DND-41 (cell line): ENCODE results near the gene TM4SF5.

Source experiments
- ATAC-seq: fragments of 200-7000 bp; cut with Tn5 transposase; 3 replicates; pipeline ENCODE4 v1.9.1; 2021; ENCODE audit warnings: low read depth; ENCODE audit not compliant: insufficient read depth
- DNase-seq: peaks from one replicate; pipeline ENCODE4 v3.0.0-alpha.2; 2020
- H2AFZ ChIP-seq: 2 replicates; pipeline ENCODE4 v1.6.0; 2012; ENCODE audit warnings: low read depth, low read length
- H3K27ac ChIP-seq: 2 replicates; pipeline ENCODE4 v1.5.1; 2012; ENCODE audit warnings: low read length, inconsistent platforms
- H3K27me3 ChIP-seq: fragments of 200-600 bp; sonication (generic); 2 replicates; pipeline ENCODE4 v1.6.0; 2012; ENCODE audit warnings: low read length, mild to moderate bottlenecking, inconsistent platforms; ENCODE audit not compliant: insufficient read depth, poor library complexity
- H3K36me3 ChIP-seq: 2 replicates; pipeline ENCODE4 v1.5.1; 2012; ENCODE audit warnings: low read length, inconsistent platforms; ENCODE audit not compliant: insufficient read depth
- H3K4me1 ChIP-seq: 2 replicates; pipeline ENCODE4 v1.5.1; 2012; ENCODE audit warnings: mild to moderate bottlenecking, low read length; ENCODE audit not compliant: insufficient read depth
- H3K4me2 ChIP-seq: 2 replicates; pipeline ENCODE4 v1.6.0; 2012; ENCODE audit warnings: mild to moderate bottlenecking, moderate library complexity, low read length, inconsistent platforms; ENCODE audit not compliant: insufficient read depth
- H3K4me3 ChIP-seq, 2 experiments: fragments of 200-600 bp in 1 of 2; shearing (Covaris generic) in 1 of 2; 2 replicates each; pipeline ENCODE4 v1.5.1; 2012 to 2016; ENCODE audit warnings: inconsistent platforms in 2 of 2, low read length in 2 of 2, mild to moderate bottlenecking in 2 of 2, low read depth in 1 of 2, moderate library complexity in 1 of 2
- H3K79me2 ChIP-seq: 2 replicates; pipeline ENCODE4 v1.6.0; 2012; ENCODE audit warnings: low read length, inconsistent platforms; ENCODE audit not compliant: insufficient read depth
- H3K9ac ChIP-seq: 2 replicates; pipeline ENCODE4 v1.6.0; 2012; ENCODE audit warnings: low read depth, mild to moderate bottlenecking, inconsistent platforms, low read length, moderate library complexity
- H3K9me3 ChIP-seq: 2 replicates; pipeline ENCODE4 v1.5.1; 2012; ENCODE audit warnings: low read length, moderate library complexity, mild to moderate bottlenecking, inconsistent platforms; ENCODE audit not compliant: insufficient read depth, severe bottlenecking
- H4K20me1 ChIP-seq: 2 replicates; pipeline ENCODE4 v1.6.0; 2012; ENCODE audit warnings: low read length; ENCODE audit not compliant: insufficient read depth
- CTCF ChIP-seq: IDR thresholded peaks from 2 replicates; pipeline ENCODE4 v1.5.1; 2012; ENCODE audit warnings: borderline replicate concordance, low read length, moderate library complexity, mild to moderate bottlenecking; ENCODE audit not compliant: poor library complexity, severe bottlenecking; ENCODE audit errors: extremely low read depth
- EZH2 ChIP-seq: IDR thresholded peaks from 3 replicates; pipeline ENCODE4 v1.6.1; 2012; ENCODE audit warnings: borderline replicate concordance, low read depth, mild to moderate bottlenecking, moderate library complexity, low read length, inconsistent platforms; ENCODE audit not compliant: severe bottlenecking

TM4SF5 gene

GRCh38 chr17:4734857-4735475 lies 36.7 kb upstream of the TM4SF5 start:
- Histone ChIP-seq H4K20me1 (peaks cover 4% of the 10 kb centered on the region; the same call in 1 of the 2 replicates), H2AFZ (no peak overlapping the region), H3K36me3 (peaks cover 9% of the 10 kb centered on the region; the same call in 1 of the 2 replicates), H3K9me3 (no peaks in the 10 kb centered on the region), H3K4me2 (no peak overlapping the region), H3K27ac (no peak overlapping the region), H3K79me2 (peaks cover 8% of the 10 kb centered on the region), H3K4me1 (peaks cover 27% of the 10 kb centered on the region), H3K4me3 (no peak overlapping the region), H3K27me3 (peaks cover 20% of the 10 kb centered on the region), H3K9ac (no peak overlapping the region)
- TF ChIP-seq CTCF (no peak), EZH2 (no peak)
- DNase-seq = no peak
- no peak for ATAC-seq

GRCh38 chr17:4735876-4736651 lies 35.6 kb upstream of the TM4SF5 start:
- Histone ChIP-seq H3K4me2 (no peak overlapping the region), H3K79me2 (peaks cover 8% of the 10 kb centered on the region), H3K9me3 (no peaks in the 10 kb centered on the region), H3K9ac (no peak overlapping the region), H3K27ac (no peak overlapping the region), H3K4me1 (peaks cover 19% of the 10 kb centered on the region), H3K4me3 (no peak overlapping the region), H4K20me1 (peaks cover 4% of the 10 kb centered on the region; the same call in 1 of the 2 replicates), H3K27me3 (peaks cover 31% of the 10 kb centered on the region), H3K36me3 (peaks cover 9% of the 10 kb centered on the region; the same call in 1 of the 2 replicates), H2AFZ (no peak overlapping the region)
- DNase-seq = no peak
- no peak for ATAC-seq
- TF ChIP-seq CTCF (no peak), EZH2 (no peak)

GRCh38 chr17:4738136-4739121 lies 33.3 kb upstream of the TM4SF5 start:
- Histone ChIP-seq H3K27me3 (peaks cover 43% of the 10 kb centered on the region), H3K79me2 (no peaks in the 10 kb centered on the region), H3K9me3 (no peaks in the 10 kb centered on the region), H3K27ac (no peak overlapping the region), H3K36me3 (no peaks in the 10 kb centered on the region), H3K4me1 (peaks cover 7% of the 10 kb centered on the region), H3K4me3 (no peak overlapping the region; a peak in 1 of 4 replicates), H3K4me2 (peak overlapping the region; percentile 71), H2AFZ (no peak overlapping the region), H3K9ac (no peak overlapping the region), H4K20me1 (peaks cover 4% of the 10 kb centered on the region; the same call in 1 of the 2 replicates)
- TF ChIP-seq EZH2 = no peak
- TF ChIP-seq CTCF = no peak
- DNase-seq (no peak), ATAC-seq (no peak)
